Measurements from ENCODE around the gene P2RX3. TPM values are rescaled to one million over a fixed set of nuclear protein-coding genes. Genes with fewer than 3 reads are reported as not detected.

P2RX3 gene
- total RNA-seq, 1 donor from 2014 or later, result not detected

DNA sequence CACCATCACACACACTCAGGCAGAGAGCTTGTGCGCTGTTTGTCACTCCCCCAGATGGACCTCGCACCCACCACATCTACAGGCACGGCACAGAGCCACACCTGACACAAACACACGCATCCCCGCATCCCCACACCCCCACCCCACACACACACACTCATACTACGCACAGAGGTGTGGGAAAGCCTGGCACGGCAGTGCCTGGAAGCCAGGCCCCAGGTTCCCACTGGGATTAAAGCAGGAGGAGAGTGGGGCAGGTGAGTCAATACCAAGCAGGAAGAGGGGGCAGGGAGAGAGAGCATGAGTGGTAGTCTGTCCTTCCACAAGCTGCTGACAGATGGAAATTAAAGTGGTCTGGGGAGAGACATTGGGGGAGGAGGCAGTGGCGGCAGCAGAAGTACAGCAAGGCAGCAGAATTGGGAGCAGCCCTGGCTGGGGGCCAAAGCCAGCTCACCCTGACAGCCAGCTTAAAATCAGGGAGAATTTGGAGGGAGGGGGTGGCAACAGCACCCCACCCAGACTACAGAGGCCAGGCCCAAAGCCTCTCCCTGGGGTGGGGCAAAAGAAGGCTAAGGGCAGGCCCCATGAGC lies 34.1 kb upstream of the P2RX3 start:
- Histone ChIP-seq H4K20me1 (ENCODE audit: insufficient read depth, low read length) (peaks cover 71% of the 10 kb centered on the region), H3K27me3 (ENCODE audit: insufficient read depth, low read length) (no peaks in the 10 kb centered on the region), H3K4me3 (ENCODE audit: insufficient read depth, low read depth, low read length) (no peak overlapping the region), H3K4me2 (ENCODE audit: low read length) (peak overlapping the region; percentile 81), H3K36me3 (ENCODE audit: insufficient read depth, low read length) (peaks cover 37% of the 10 kb centered on the region), H3K9ac (ENCODE audit: low read length) (peak overlapping the region; percentile 66), H3K79me2 (ENCODE audit: insufficient read depth, low read length) (peaks cover 64% of the 10 kb centered on the region), H2AFZ (ENCODE audit: low read depth, low read length) (no peak overlapping the region), H3K27ac (ENCODE audit: low read depth, low read length) (peak overlapping the region; percentile 66), H3K9me3 (ENCODE audit: insufficient read depth, low read depth, low read length) (peaks cover 5% of the 10 kb centered on the region), H3K4me1 (ENCODE audit: insufficient read depth, low read length) (peaks cover 31% of the 10 kb centered on the region)
- DNase-seq (ENCODE audit: low read depth) (peak; percentile 49), FAIRE-seq (no peak)
- Mint-ChIP-seq H3K36me3 (ENCODE audit: low read depth, unreplicated experiment) (peaks cover 45% of the 10 kb centered on the region), H3K9me3 (ENCODE audit: unreplicated experiment) (peaks cover 6% of the 10 kb centered on the region), H3K4me3 (ENCODE audit: unreplicated experiment) (no peak overlapping the region), H3K27ac (ENCODE audit: unreplicated experiment) (peak overlapping the region; percentile 71), H3K27me3 (ENCODE audit: low read depth, unreplicated experiment) (no peaks in the 10 kb centered on the region), H3K4me1 (ENCODE audit: low read depth, unreplicated experiment) (peaks cover 35% of the 10 kb centered on the region)
- TF ChIP-seq, protein P1, sequence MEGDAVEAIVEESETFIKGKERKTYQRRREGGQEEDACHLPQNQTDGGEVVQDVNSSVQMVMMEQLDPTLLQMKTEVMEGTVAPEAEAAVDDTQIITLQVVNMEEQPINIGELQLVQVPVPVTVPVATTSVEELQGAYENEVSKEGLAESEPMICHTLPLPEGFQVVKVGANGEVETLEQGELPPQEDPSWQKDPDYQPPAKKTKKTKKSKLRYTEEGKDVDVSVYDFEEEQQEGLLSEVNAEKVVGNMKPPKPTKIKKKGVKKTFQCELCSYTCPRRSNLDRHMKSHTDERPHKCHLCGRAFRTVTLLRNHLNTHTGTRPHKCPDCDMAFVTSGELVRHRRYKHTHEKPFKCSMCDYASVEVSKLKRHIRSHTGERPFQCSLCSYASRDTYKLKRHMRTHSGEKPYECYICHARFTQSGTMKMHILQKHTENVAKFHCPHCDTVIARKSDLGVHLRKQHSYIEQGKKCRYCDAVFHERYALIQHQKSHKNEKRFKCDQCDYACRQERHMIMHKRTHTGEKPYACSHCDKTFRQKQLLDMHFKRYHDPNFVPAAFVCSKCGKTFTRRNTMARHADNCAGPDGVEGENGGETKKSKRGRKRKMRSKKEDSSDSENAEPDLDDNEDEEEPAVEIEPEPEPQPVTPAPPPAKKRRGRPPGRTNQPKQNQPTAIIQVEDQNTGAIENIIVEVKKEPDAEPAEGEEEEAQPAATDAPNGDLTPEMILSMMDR (IDR thresholded peaks at IDR 0.05; ENCODE audit: insufficient read depth, low read depth, low read length), result no peak
- TF ChIP-seq EZH2 (IDR thresholded peaks at IDR 0.05; ENCODE audit: insufficient read depth, low read length), result no peak

DNA sequence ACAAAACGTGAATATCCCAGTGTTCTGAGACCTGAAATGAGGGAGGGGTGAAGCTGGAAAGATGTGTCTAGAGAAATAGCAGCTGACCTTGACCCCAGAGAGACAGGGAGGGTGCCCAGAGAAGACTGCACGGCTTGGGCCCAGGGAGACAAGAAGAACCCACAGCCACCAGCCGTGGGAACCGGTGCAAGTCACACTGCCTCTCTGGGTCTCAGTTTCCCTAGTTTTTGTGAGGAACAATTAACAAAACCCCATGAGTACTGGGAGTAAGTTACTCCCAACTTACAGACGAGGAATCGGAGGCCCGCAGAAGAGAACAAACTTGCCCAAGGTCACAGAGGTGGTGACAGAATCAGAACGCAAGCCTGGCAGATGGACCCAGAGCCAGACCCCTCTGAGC lies 32.6 kb upstream of the P2RX3 start:
- Mint-ChIP-seq H3K9me3 (ENCODE audit: unreplicated experiment) (no peaks in the 10 kb centered on the region), H3K27me3 (ENCODE audit: low read depth, unreplicated experiment) (no peaks in the 10 kb centered on the region), H3K4me1 (ENCODE audit: low read depth, unreplicated experiment) (peaks cover 47% of the 10 kb centered on the region), H3K27ac (ENCODE audit: unreplicated experiment) (no peak overlapping the region), H3K4me3 (ENCODE audit: unreplicated experiment) (no peak overlapping the region), H3K36me3 (ENCODE audit: low read depth, unreplicated experiment) (peaks cover 44% of the 10 kb centered on the region)
- Histone ChIP-seq H2AFZ (ENCODE audit: low read depth, low read length) (no peak overlapping the region), H3K4me3 (ENCODE audit: insufficient read depth, low read depth, low read length) (no peak overlapping the region), H3K79me2 (ENCODE audit: insufficient read depth, low read length) (peaks cover 78% of the 10 kb centered on the region), H4K20me1 (ENCODE audit: insufficient read depth, low read length) (peaks cover 86% of the 10 kb centered on the region), H3K9ac (ENCODE audit: low read length) (no peak overlapping the region), H3K36me3 (ENCODE audit: insufficient read depth, low read length) (peaks cover 36% of the 10 kb centered on the region), H3K9me3 (ENCODE audit: insufficient read depth, low read depth, low read length) (no peaks in the 10 kb centered on the region), H3K4me2 (ENCODE audit: low read length) (no peak overlapping the region), H3K4me1 (ENCODE audit: insufficient read depth, low read length) (peaks cover 39% of the 10 kb centered on the region), H3K27ac (ENCODE audit: low read depth, low read length) (no peak overlapping the region), H3K27me3 (ENCODE audit: insufficient read depth, low read length) (no peaks in the 10 kb centered on the region)
- TF ChIP-seq EZH2 (IDR thresholded peaks at IDR 0.05; ENCODE audit: insufficient read depth, low read length), result no peak
- TF ChIP-seq, protein P1 (IDR thresholded peaks at IDR 0.05; ENCODE audit: insufficient read depth, low read depth, low read length), result no peak
- FAIRE-seq, result no peak
- DNase-seq (ENCODE audit: low read depth), result no peak

DNA sequence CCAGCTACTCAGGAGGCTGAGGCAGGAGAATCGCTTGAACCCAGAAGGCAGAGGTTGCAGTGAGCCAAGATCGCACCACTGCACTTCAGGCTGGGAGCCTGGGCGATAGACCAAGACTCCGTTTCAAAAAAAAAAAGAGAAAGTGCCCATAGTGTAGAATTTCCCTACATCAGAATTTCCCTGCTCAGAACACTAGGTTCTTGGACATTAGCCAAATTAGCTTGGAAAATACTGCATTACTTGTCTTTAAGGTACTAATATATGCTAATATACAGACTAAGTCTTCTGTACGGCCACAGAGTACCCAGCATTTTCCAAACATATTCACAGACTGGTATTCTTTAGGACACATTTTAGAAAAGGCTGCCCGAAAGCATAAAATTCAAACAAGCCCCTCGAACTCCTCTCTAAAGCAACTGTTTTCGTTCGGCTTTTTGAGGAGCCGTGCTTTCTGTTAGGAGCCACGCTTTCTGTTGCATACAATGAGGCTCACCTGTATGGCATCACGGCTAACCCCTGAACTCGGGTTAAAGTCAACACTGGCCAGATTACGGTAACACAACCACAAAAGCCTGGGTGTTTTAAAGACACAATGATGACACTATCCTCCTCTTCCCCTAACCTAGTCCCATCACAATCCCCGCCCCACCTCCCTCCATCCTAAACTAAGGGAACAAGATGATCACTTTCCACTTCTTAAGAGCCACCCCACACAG lies 31.8 kb upstream of the P2RX3 start:
- DNase-seq (ENCODE audit: low read depth) (no peak), FAIRE-seq (no peak)
- peak overlapping the region; percentile 62 for H3K4me2 ChIP-seq (ENCODE audit: low read length)
- H4K20me1 ChIP-seq (ENCODE audit: insufficient read depth, low read length), result peaks cover 87% of the 10 kb centered on the region
- peak overlapping the region; percentile 6 for H3K4me3 Mint-ChIP-seq (ENCODE audit: unreplicated experiment)
- TF ChIP-seq EZH2 (IDR thresholded peaks at IDR 0.05; ENCODE audit: insufficient read depth, low read length), result no peak
- TF ChIP-seq, protein P1 (IDR thresholded peaks at IDR 0.05; ENCODE audit: insufficient read depth, low read depth, low read length), result no peak
- H3K27ac Mint-ChIP-seq (ENCODE audit: unreplicated experiment), result no peak overlapping the region
- no peaks in the 10 kb centered on the region for H3K9me3 ChIP-seq (ENCODE audit: insufficient read depth, low read depth, low read length)
- peaks cover 44% of the 10 kb centered on the region for H3K36me3 Mint-ChIP-seq (ENCODE audit: low read depth, unreplicated experiment)
- peaks cover 44% of the 10 kb centered on the region for H3K4me1 ChIP-seq (ENCODE audit: insufficient read depth, low read length)
- H2AFZ ChIP-seq (ENCODE audit: low read depth, low read length), result no peak overlapping the region
- H3K4me3 ChIP-seq (ENCODE audit: insufficient read depth, low read depth, low read length), result no peak overlapping the region
- no peaks in the 10 kb centered on the region for H3K9me3 Mint-ChIP-seq (ENCODE audit: unreplicated experiment)
- peaks cover 52% of the 10 kb centered on the region for H3K4me1 Mint-ChIP-seq (ENCODE audit: low read depth, unreplicated experiment)
- H3K36me3 ChIP-seq (ENCODE audit: insufficient read depth, low read length), result peaks cover 28% of the 10 kb centered on the region
- no peaks in the 10 kb centered on the region for H3K27me3 ChIP-seq (ENCODE audit: insufficient read depth, low read length)
- H3K27ac ChIP-seq (ENCODE audit: low read depth, low read length), result no peak overlapping the region
- peak overlapping the region; percentile 16 for H3K9ac ChIP-seq (ENCODE audit: low read length)
- no peaks in the 10 kb centered on the region for H3K27me3 Mint-ChIP-seq (ENCODE audit: low read depth, unreplicated experiment)
- H3K79me2 ChIP-seq (ENCODE audit: insufficient read depth, low read length), result peaks cover 84% of the 10 kb centered on the region

All from astrocyte (in vitro differentiated cells and primary cell).